Measurements from ENCODE around the gene AUTS2.

- TF ChIP-seq EZH2 (IDR thresholded peaks at IDR 0.05; ENCODE audit: insufficient read depth, poor library complexity, severe bottlenecking) (no peak), EZH2phosphoT487 (IDR thresholded peaks at IDR 0.05; ENCODE audit: insufficient read depth, low read depth) (no peak)
Observed at GRCh38 chr7:70294211-70294911, 696.1 kb downstream of the AUTS2 start.

Measured in GM23248 (cell line).